Gastroesophageal sphincter (tissue), 4 donors: Measurements from ENCODE around the gene RHBDD3. TPM values are rescaled to one million over a fixed set of nuclear protein-coding genes. Genes with fewer than 3 reads are reported as not detected.

Experiments used
- ATAC-seq: fragments of 150-250 bp; one replicate; pipeline ENCODE4 v1.9.1; 2016; ENCODE audit warnings: mild to moderate bottlenecking, moderate library complexity
- H3K27ac ChIP-seq, 4 donors: fragments of 200-600 bp; sonication (generic) in 3 of 4; 1 replicate in 3 of 4; 2 replicates in 1 of 4; pipeline ENCODE4 v1.5.1; 2016 to 2019
- H3K27me3 ChIP-seq: fragments of 200-600 bp; sonication (generic); one replicate; pipeline ENCODE4 v1.5.1; 2019
- H3K36me3 ChIP-seq, 2 donors: fragments of 200-600 bp; sonication (generic); one replicate each; pipeline ENCODE4 v1.5.1; 2019; ENCODE audit warnings: control low read depth in 1 of 2
- H3K4me1 ChIP-seq, 3 donors: fragments of 200-600 bp; sonication (generic); 1 replicate in 2 of 3; 2 replicates in 1 of 3; pipeline ENCODE4 v1.5.1; 2016 to 2019; ENCODE audit warnings: control low read depth in 2 of 3
- H3K4me3 ChIP-seq, 2 donors: fragments of 200-600 bp; sonication (generic); one replicate each; pipeline ENCODE4 v1.5.1; 2019; ENCODE audit warnings: mild to moderate bottlenecking in 1 of 2, moderate library complexity in 1 of 2
- H3K9me3 ChIP-seq, 3 donors: fragments of 200-600 bp; sonication (generic); one replicate each; pipeline ENCODE4 v1.5.1; 2017 to 2019; ENCODE audit warnings: control low read depth in 2 of 3
- EP300 ChIP-seq: sonication (generic); formaldehyde crosslinking; IDR thresholded peaks from one replicate; pipeline ENCODE4 v1.6.1; 2017; ENCODE audit warnings: antibody characterized with exemption, mild to moderate bottlenecking
- POLR2A ChIP-seq, 2 donors: fragments of 450-650 bp; IDR thresholded peaks; one replicate each; pipeline ENCODE4 v1.6.1; 2017; ENCODE audit warnings: antibody characterized with exemption in 2 of 2, mild to moderate bottlenecking in 2 of 2, moderate library complexity in 1 of 2
- POLR2AphosphoS5 ChIP-seq: sonication (generic); formaldehyde crosslinking; IDR thresholded peaks from one replicate; pipeline ENCODE4 v1.6.1; 2017; ENCODE audit warnings: antibody characterized with exemption
- WGBS, 2 donors: methylation state at CpG; one replicate each; pipeline ENCODE4 v1.1.5; 2018; ENCODE audit warnings: low coverage in 1 of 2; 5-methylcytosine and 5-hydroxymethylcytosine counted together
- total RNA-seq, 4 donors: library from RNA; depleted of rRNA; stranded (reverse); fragments of >200 nt; gene quantifications; one replicate each; pipeline ENCODE4 v1.1.0, GENCODE V29; 2016
- TF ChIP-seq, protein P1 (sequence below), 4 experiments: fragments of 200-600 bp in 2 of 4; fragments of 450-650 bp in 2 of 4; sonication (generic) in 1 of 4; IDR thresholded peaks; one replicate each; pipeline ENCODE4 v1.5.1; 2017 to 2019; ENCODE audit warnings: antibody characterized with exemption in 4 of 4, mild to moderate bottlenecking in 2 of 4, moderate library complexity in 2 of 4

The RHBDD3 gene
- total RNA-seq, 4 donors from 2014 or later, result 7.2 to 27.7 (median 19.6) TPM

DNA sequence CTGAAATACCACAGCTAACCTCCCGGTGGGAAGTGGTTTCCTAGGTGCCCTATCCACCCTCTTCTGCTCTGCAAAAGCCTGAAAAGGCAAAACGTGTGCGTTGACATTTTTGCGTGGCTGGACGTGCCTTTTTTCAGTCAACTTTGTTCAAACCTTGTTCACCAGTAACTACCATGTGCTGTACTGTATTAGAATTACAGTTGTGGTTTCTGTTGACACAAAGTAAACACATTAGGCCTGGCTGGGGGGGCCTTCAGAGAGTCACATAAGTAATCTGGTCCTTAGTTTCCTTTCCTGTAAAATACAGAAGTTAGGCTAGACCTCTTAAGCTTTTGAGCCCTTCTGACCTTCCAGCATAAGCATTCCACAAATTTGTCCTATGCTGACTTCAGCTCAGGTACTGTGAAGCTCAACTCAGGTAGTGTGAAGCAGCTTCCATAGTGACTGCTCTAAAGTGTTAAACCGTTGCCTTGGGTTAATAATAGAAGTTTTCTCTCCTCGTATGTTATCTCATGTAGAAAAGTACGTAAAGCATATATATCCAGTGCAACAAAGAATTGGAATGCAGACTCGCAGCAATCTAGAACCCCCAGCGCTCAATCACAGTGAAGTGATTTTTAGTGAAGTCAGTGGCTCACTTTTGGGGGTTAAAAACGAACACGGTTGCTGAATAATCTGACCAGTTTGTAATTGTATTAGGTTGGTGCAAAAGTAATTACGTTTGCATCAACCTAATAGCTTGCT, 2.1 kb upstream of the RHBDD3 start:
- peak overlapping the region; percentile 70 to 86 for H3K4me3 ChIP-seq
- no peaks in the 10 kb centered on the region for H3K27me3 ChIP-seq
- peak overlapping the region in 3 of 4 donors; percentile 96 to 99 (median 97) for H3K27ac ChIP-seq
- no peak for TF ChIP-seq POLR2A (IDR thresholded peaks at IDR 0.05)
- TF ChIP-seq POLR2AphosphoS5, result no peak
- TF ChIP-seq, protein P1, sequence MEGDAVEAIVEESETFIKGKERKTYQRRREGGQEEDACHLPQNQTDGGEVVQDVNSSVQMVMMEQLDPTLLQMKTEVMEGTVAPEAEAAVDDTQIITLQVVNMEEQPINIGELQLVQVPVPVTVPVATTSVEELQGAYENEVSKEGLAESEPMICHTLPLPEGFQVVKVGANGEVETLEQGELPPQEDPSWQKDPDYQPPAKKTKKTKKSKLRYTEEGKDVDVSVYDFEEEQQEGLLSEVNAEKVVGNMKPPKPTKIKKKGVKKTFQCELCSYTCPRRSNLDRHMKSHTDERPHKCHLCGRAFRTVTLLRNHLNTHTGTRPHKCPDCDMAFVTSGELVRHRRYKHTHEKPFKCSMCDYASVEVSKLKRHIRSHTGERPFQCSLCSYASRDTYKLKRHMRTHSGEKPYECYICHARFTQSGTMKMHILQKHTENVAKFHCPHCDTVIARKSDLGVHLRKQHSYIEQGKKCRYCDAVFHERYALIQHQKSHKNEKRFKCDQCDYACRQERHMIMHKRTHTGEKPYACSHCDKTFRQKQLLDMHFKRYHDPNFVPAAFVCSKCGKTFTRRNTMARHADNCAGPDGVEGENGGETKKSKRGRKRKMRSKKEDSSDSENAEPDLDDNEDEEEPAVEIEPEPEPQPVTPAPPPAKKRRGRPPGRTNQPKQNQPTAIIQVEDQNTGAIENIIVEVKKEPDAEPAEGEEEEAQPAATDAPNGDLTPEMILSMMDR (IDR thresholded peaks at IDR 0.05), result no peak
- no peak for TF ChIP-seq EP300
- peaks cover 9 to 37% of the 10 kb centered on the region in 2 donors for H3K36me3 ChIP-seq
- H3K9me3 ChIP-seq, result no peaks in the 10 kb centered on the region
- H3K4me1 ChIP-seq, result peaks cover 10 to 79% (median 46%) of the 10 kb centered on the region in 3 donors
- 9 to 21% methylated on average over 12 to 13 of the region's 13 CpGs for WGBS, 2 donors
- no peak for ATAC-seq

DNA sequence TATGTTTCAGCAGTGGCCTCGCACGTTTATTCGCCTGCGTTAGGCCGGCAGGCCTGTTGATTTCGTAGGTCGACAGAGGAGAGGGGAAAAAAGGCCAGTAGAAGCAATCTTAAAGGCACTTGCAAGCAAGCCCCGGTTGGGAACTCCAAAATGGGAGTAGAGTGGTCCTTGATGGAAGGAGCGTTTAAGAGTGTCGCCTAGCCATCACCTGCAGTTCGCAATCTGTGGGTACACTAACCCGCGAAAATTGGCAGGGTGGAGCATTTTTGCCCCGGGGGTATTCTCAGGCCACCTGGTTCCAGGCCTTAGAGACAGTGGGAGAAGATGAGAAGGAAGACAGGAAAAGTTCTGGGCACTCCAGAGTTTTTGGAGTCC, 1.4 kb upstream of the RHBDD3 start:
- H3K27me3 ChIP-seq, result no peaks in the 10 kb centered on the region
- peak overlapping the region; percentile 70 to 86 for H3K4me3 ChIP-seq
- 2 to 3% methylated on average over 7 to 13 of the region's 14 CpGs for WGBS, 2 donors
- no peak for ATAC-seq
- peak overlapping the region; percentile 94 to 99 (median 96) for H3K27ac ChIP-seq
- H3K9me3 ChIP-seq, result no peaks in the 10 kb centered on the region
- TF ChIP-seq POLR2AphosphoS5 (no peak), EP300 (no peak)
- peaks cover 10 to 72% (median 46%) of the 10 kb centered on the region in 3 donors for H3K4me1 ChIP-seq
- peaks cover 6 to 37% of the 10 kb centered on the region in 2 donors for H3K36me3 ChIP-seq

DNA sequence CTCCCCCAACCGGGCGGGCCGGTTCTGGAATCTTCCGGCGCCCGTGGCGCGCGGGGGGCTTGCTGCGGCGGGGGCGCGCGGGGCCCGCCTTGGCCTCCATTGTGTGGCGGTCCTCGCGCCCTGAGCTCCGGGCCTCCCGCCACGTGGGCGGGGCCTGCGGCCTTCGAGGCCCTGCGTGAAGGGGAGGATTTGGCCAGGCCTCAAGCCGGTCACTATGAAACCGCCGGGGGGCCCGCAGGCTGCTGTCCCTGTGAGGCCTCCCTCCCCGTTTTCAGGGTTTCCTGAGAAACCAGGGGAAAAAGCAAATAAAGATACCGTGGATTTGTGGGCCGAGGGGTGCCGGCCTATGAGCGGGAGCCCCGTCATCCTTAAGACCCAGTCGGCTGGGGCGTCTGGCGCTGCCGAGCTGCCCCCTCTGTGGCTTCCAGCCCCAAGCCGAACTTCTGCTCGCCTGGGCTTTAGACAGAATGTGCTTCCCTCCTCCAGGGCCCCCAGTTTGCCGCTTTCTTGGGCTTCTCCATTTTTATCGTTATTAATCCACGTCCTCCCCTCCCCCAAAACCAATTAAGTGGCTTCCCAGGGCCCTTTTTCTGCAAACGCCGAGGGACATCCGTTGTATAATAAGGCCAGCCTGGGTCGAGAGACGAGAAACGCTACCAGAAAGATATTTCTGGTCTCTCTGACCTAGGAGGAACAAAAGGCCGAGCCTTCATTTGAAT, 889 bp upstream of the RHBDD3 start:
- ATAC-seq, result peak; percentile 63
- Histone ChIP-seq H3K4me3 (peak overlapping the region; percentile 70 to 86), H3K27ac (peak overlapping the region; percentile 94 to 99 (median 96)), H3K9me3 (no peaks in the 10 kb centered on the region), H3K36me3 (peaks cover under 1 to 37% of the 10 kb centered on the region in 2 donors), H3K4me1 (peaks cover 10 to 66% (median 40%) of the 10 kb centered on the region in 3 donors), H3K27me3 (no peaks in the 10 kb centered on the region)
- 0% methylated on average over 3 to 14 of the region's 51 CpGs for WGBS, 2 donors
- TF ChIP-seq, protein P1 (IDR thresholded peaks at IDR 0.05), result peak in 2 of 4 experiments; percentile 9 to 23
- TF ChIP-seq POLR2AphosphoS5 (no peak), POLR2A (IDR thresholded peaks at IDR 0.05) (no peak), EP300 (no peak)

DNA sequence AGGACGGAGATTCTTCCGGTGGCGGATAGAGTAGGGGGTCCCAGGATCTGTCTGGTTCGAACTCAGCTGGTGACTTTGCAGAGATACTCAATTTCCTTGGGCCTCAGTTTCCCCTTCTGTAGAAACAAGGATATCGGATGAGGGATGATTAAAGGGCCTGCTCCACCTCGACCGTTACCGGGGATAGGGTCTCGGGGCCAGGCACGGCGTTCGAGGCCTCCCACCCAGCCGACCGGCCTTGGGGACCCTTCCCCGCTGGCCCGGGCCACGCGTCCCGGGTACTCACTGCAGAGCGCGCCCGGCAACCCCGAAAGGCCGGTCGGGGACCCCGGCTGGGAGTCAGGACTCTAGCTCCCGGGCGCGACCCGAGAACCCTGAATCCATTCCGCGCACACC, 321 bp downstream of the RHBDD3 start:
- no peak for ATAC-seq
- TF ChIP-seq EP300, result no peak
- peak in 1 of 2 donors; percentile 29 for TF ChIP-seq POLR2A (IDR thresholded peaks at IDR 0.05)
- TF ChIP-seq, protein P1 (IDR thresholded peaks at IDR 0.05), result peak in 1 of 4 experiments; percentile 5
- no peak for TF ChIP-seq POLR2AphosphoS5
- WGBS, 2 donors, result 0% methylated on average over 5 of the region's 32 CpGs
- H3K4me1 ChIP-seq, result peaks cover 10 to 54% (median 34%) of the 10 kb centered on the region in 3 donors
- no peaks in the 10 kb centered on the region for H3K9me3 ChIP-seq
- H3K27me3 ChIP-seq, result no peaks in the 10 kb centered on the region
- H3K27ac ChIP-seq, result peak overlapping the region; percentile 94 to 99 (median 96)
- H3K36me3 ChIP-seq, result peaks cover 0 to 31% of the 10 kb centered on the region in 2 donors
- H3K4me3 ChIP-seq, result peak overlapping the region; percentile 70 to 86

DNA sequence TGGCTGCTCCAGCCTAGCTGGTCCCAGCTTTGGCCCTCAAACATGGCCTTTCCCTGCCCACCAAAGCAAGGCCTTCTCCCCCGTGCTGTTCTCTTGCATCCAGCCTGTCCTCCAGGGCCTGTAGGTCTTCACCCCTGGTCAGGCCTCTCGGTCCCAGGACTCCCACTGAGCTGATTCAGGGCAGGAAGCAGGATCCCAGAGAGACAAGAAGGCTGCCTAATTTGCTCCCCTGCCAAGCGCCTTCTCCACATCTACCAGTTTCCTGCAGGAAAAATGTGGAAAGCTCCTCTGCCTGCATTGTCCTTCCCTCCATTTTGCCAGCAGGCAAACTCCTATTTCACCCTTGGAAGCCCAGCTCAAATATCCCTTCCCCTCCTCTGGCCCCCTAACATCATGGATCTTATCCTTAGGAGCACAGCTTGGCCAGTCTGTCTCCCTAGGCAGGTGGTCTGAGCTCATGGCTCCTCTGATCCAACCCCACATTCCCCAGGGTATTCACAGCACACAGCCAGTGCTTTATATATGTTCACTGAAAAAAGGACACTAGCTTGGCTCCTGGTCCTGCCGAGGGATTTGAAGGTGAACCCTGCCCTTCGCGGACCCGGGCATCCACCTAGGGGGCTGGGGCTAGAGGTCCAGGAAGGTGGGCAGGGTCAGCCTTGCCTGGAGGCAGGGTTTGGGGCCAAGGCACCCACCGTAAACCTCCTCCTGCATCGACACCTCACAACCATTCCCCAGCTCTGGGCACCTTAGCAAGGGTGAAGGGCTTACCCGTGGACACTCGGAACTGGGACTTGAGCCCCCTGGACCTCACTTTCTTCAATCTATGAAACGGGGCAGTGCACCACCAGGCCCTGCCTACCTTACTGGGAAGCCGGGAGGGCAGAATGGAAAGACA, 968 bp downstream of the RHBDD3 start:
- Histone ChIP-seq H3K27ac (peak overlapping the region; percentile 94 to 99 (median 96)), H3K9me3 (no peaks in the 10 kb centered on the region), H3K4me3 (peak overlapping the region; percentile 70 to 86), H3K4me1 (peaks cover 4 to 48% (median 28%) of the 10 kb centered on the region in 3 donors), H3K36me3 (peaks cover 0 to 27% of the 10 kb centered on the region in 2 donors), H3K27me3 (no peaks in the 10 kb centered on the region)
- 50 to 60% methylated on average over 1 to 3 of the region's 13 CpGs for WGBS, 2 donors
- no peak for ATAC-seq
- TF ChIP-seq POLR2A (IDR thresholded peaks at IDR 0.05), result no peak
- TF ChIP-seq POLR2AphosphoS5, result no peak
- no peak for TF ChIP-seq EP300
- TF ChIP-seq, protein P1 (IDR thresholded peaks at IDR 0.05), result no peak
